IMR-90 (cell line): Measurements from ENCODE around the gene FERMT2. TPM values are rescaled to one million over a fixed set of nuclear protein-coding genes. Genes with fewer than 3 reads are reported as not detected.
A peak's percentile ranks its signal among the peaks of the same experiment; 100 is the strongest.

Experiments used
- ATAC-seq: fragments of 200-7000 bp; cut with Tn5 transposase; 2 replicates; pipeline ENCODE4 v1.9.1; 2020; ENCODE audit warnings: low read depth, mild to moderate bottlenecking, moderate library complexity
- BruUV-seq: library from RNA; stranded (reverse); fragments of 400-500 nt; replicated peaks from 2 replicates; lab custom pipeline; 2021; lab: Mats Ljungman, UMichigan
- CTCF ChIA-PET: fragments of 300-600 bp; formaldehyde crosslinking; extraction: SDS; loops from one replicate; lab custom pipeline; 2021; ENCODE audit warnings: antibody characterized with exemption; lab: Yijun Ruan, JAX
- POLR2A ChIA-PET: fragments of 300-600 bp; sonication (Branson Sonifier 250); formaldehyde crosslinking; loops from one replicate; lab custom pipeline; 2022; ENCODE audit warnings: antibody characterized with exemption; ENCODE audit not compliant: unreplicated experiment; lab: Charles Lee
- DNase-seq: peaks from one replicate; pipeline ENCODE4 v3.0.0; 2013
- H2AFZ ChIP-seq: replicated peaks from 2 replicates; pipeline ENCODE3; 2013; ENCODE audit warnings: low read length, mild to moderate bottlenecking; ENCODE audit not compliant: poor library complexity
- H2AK5ac ChIP-seq: 2 replicates; pipeline ENCODE4 v1.6.1; 2013; ENCODE audit warnings: low read depth, low read length, inconsistent platforms
- H2AK9ac ChIP-seq: replicated peaks from 2 replicates; pipeline ENCODE3; 2013; ENCODE audit warnings: mild to moderate bottlenecking, low read depth, low read length, moderate library complexity; ENCODE audit not compliant: poor library complexity
- H2BK120ac ChIP-seq: 2 replicates; pipeline ENCODE4 v1.6.1; 2013; ENCODE audit warnings: low read depth, low read length, inconsistent platforms
- H2BK15ac ChIP-seq: 3 replicates; pipeline ENCODE4 v1.6.1; 2013; ENCODE audit warnings: low read depth, low read length, inconsistent platforms
- H2BK20ac ChIP-seq: 2 replicates; pipeline ENCODE4 v1.6.1; 2013; ENCODE audit warnings: low read depth, mild to moderate bottlenecking, inconsistent platforms, low read length, moderate library complexity
- H2BK5ac ChIP-seq: 2 replicates; pipeline ENCODE4 v1.6.1; 2013; ENCODE audit warnings: mild to moderate bottlenecking, low read depth, low read length, inconsistent platforms; ENCODE audit not compliant: poor library complexity, severe bottlenecking
- H3K14ac ChIP-seq: replicated peaks from 2 replicates; pipeline ENCODE4 v1.6.1; 2013; ENCODE audit warnings: low read depth, low read length, inconsistent platforms
- H3K18ac ChIP-seq: 2 replicates; pipeline ENCODE4 v1.6.1; 2013; ENCODE audit warnings: low read depth, low read length, control low read depth
- H3K23ac ChIP-seq: 2 replicates; pipeline ENCODE4 v1.6.1; 2013; ENCODE audit warnings: low read depth, low read length, inconsistent platforms
- H3K27ac ChIP-seq: 2 replicates; pipeline ENCODE4 v1.5.1; 2013; ENCODE audit warnings: mild to moderate bottlenecking, control low read depth, low read length; ENCODE audit not compliant: insufficient read depth
- H3K27me3 ChIP-seq: 2 replicates; pipeline ENCODE4 v1.6.1; 2013; ENCODE audit warnings: low read length; ENCODE audit not compliant: control insufficient read depth, insufficient read depth
- H3K36me3 ChIP-seq: 2 replicates; pipeline ENCODE4 v1.6.1; 2013; ENCODE audit warnings: low read length, mixed read lengths; ENCODE audit not compliant: control insufficient read depth, insufficient read depth
- H3K4ac ChIP-seq: 2 replicates; pipeline ENCODE4 v1.6.1; 2013; ENCODE audit warnings: low read depth, low read length, inconsistent platforms
- H3K4me1 ChIP-seq: 2 replicates; pipeline ENCODE4 v1.6.1; 2013; ENCODE audit warnings: low read length, mixed read lengths; ENCODE audit not compliant: control insufficient read depth, insufficient read depth
- H3K4me2 ChIP-seq: 2 replicates; pipeline ENCODE4 v1.6.1; 2013; ENCODE audit warnings: low read depth, mild to moderate bottlenecking, control low read depth, low read length, moderate library complexity
- H3K4me3 ChIP-seq: 2 replicates; pipeline ENCODE4 v1.5.1; 2013; ENCODE audit warnings: low read depth, mild to moderate bottlenecking, control low read depth, low read length, moderate library complexity; ENCODE audit not compliant: insufficient read depth
- H3K56ac ChIP-seq: 2 replicates; pipeline ENCODE4 v1.6.1; 2013; ENCODE audit warnings: low read length, inconsistent platforms; ENCODE audit not compliant: insufficient read depth; ENCODE audit errors: extremely low read depth
- H3K79me1 ChIP-seq, 2 experiments: 2 replicates each; pipeline ENCODE4 v1.6.1; 2013; ENCODE audit warnings: low read length in 2 of 2, inconsistent platforms in 1 of 2, low read depth in 1 of 2
- H3K9ac ChIP-seq: 2 replicates; pipeline ENCODE4 v1.6.1; 2013; ENCODE audit warnings: low read depth, low read length, control low read depth
- H3K9me1 ChIP-seq: 2 replicates; pipeline ENCODE4 v1.6.1; 2013; ENCODE audit warnings: low read length, inconsistent platforms; ENCODE audit not compliant: insufficient read depth
- H3K9me3 ChIP-seq: 2 replicates; pipeline ENCODE4 v1.6.1; 2013; ENCODE audit warnings: low read length; ENCODE audit not compliant: control insufficient read depth, insufficient read depth
- H4K20me1 ChIP-seq: 2 replicates; pipeline ENCODE4 v1.6.1; 2013; ENCODE audit warnings: low read length, inconsistent platforms; ENCODE audit not compliant: insufficient read depth
- H4K5ac ChIP-seq: 2 replicates; pipeline ENCODE4 v1.6.1; 2013; ENCODE audit warnings: mild to moderate bottlenecking, low read depth, low read length, control low read depth
- H4K8ac ChIP-seq, 2 experiments: 2 replicates each; pipeline ENCODE4 v1.6.1; 2013; ENCODE audit warnings: low read depth in 2 of 2, low read length in 2 of 2, control low read depth in 1 of 2, inconsistent platforms in 1 of 2
- H4K91ac ChIP-seq: 2 replicates; pipeline ENCODE4 v1.6.1; 2013; ENCODE audit warnings: low read depth, low read length, inconsistent platforms; ENCODE audit not compliant: insufficient read depth
- BHLHE40 ChIP-seq: fragments of 150-350 bp; IDR thresholded peaks from 2 replicates; pipeline ENCODE4 v1.6.1; 2016; ENCODE audit warnings: mild to moderate bottlenecking, low read depth, low read length
- CEBPB ChIP-seq: IDR thresholded peaks from 2 replicates; pipeline ENCODE4 v1.6.1; 2012; ENCODE audit warnings: low read depth, low read length, improper control_type of control experiment
- FOS ChIP-seq: fragments of 150-350 bp; IDR thresholded peaks from 2 replicates; pipeline ENCODE4 v1.6.1; 2016; ENCODE audit warnings: low read depth, low read length
- MXI1 ChIP-seq: IDR thresholded peaks from 2 replicates; pipeline ENCODE4 v1.6.1; 2012; ENCODE audit warnings: low read depth, mild to moderate bottlenecking, low read length, moderate library complexity, borderline replicate concordance
- NFE2L2 ChIP-seq: fragments of 150-350 bp; IDR thresholded peaks from 2 replicates; pipeline ENCODE4 v1.6.1; 2016; ENCODE audit warnings: low read depth, mild to moderate bottlenecking, low read length
- POLR2A ChIP-seq: IDR thresholded peaks from 2 replicates; pipeline ENCODE4 v1.6.1; 2012; ENCODE audit warnings: mild to moderate bottlenecking, low read depth, low read length
- RAD21 ChIP-seq: IDR thresholded peaks from 2 replicates; pipeline ENCODE4 v1.6.1; 2012; ENCODE audit warnings: low read length, improper control_type of control experiment
- RCOR1 ChIP-seq: IDR thresholded peaks from 2 replicates; pipeline ENCODE4 v1.6.1; 2012; ENCODE audit warnings: mild to moderate bottlenecking, low read length, improper control_type of control experiment; ENCODE audit not compliant: insufficient replicate concordance
- SMC3 ChIP-seq: fragments of 150-350 bp; IDR thresholded peaks from 2 replicates; pipeline ENCODE4 v1.6.1; 2016; ENCODE audit warnings: low read depth, mild to moderate bottlenecking, antibody characterized with exemption, low read length, moderate library complexity
- WGBS, 2 experiments: methylation state at CpG; one replicate each; pipeline versions ENCODE4 v1.1.5 to v1.1.7; 2013; ENCODE audit warnings: missing lambda C conversion rate in 2 of 2; ENCODE audit not compliant: insufficient read length in 1 of 2; ENCODE audit errors: extremely low coverage in 2 of 2; 5-methylcytosine and 5-hydroxymethylcytosine counted together
- dilution Hi-C: fragments of 300-500 bp; cut with HindIII; formaldehyde crosslinking; loops from one replicate; pipeline ENCODE4 v1.14.3; 2018; ENCODE audit warnings: low sequenced_read_pairs; ENCODE audit not compliant: unreplicated experiment
- in situ Hi-C: fragments of 300-500 bp; cut with MboI; formaldehyde crosslinking; loops from 3 replicates; pipeline ENCODE4 v1.14.3; 2019; ENCODE audit warnings: low sequenced_read_pairs, inconsistent platforms, mixed read lengths
- intact Hi-C: fragments of 100-400 bp; cut with micrococcal nuclease; formaldehyde crosslinking; loops from 2 replicates; pipeline ENCODE4 v1.10.0; 2022
- polyA plus RNA-seq, 3 experiments: library from polyadenylated mRNA; depleted of rRNA; stranded (reverse); fragments of >200 nt; gene quantifications; 2 replicates each; pipeline ENCODE4 v1.2.3, GENCODE V29; 2012; ENCODE audit warnings: low replicate concordance in 1 of 3
- total RNA-seq: library from RNA; depleted of rRNA; stranded (reverse); fragments of >200 nt; gene quantifications from 2 replicates; pipeline ENCODE4 v1.2.3, GENCODE V29; 2012

FERMT2 gene
- total and polyA plus RNA-seq, 2 of the 4 experiments (the other 2 are of a cell fraction): 131 to 217 TPM

DNA sequence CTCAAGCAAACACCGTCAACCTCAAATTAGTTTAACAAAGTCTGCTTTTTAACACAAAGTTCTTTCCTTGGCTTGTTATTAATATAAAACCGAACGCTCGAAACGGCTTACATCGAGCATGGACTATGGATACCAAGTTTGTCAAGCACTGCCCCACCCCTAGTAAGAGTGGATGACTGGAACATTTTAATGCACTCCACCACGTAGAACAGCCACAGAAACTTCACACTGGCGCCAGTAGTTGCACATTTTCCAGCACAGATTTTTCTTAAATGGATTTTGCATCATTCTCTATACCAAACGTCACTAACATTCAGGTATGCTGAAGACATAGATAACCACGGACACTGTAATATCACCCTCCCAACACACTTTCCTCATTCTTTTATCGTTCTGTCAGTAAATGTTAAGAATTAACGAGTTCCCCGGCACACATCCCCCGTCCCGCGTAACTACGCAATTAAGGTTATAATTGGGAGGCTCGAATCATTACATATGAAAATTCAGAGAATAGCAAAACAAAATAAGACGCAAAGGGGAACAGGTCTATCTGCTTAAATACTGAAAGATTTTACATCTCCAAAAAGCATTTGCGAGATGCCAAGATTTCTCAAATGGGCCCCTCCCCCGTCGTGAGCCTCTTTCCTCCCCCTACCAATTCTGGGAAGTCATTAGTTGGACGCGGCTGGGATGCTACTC is 990 bp downstream of the FERMT2 start:
- peak; percentile 0; the same call in 1 of the 2 replicates for ATAC-seq
- peaks cover 7% of the 10 kb centered on the region; the same call in 1 of the 2 replicates for H3K4me1 ChIP-seq

More for the DNA sequence above, 990 bp downstream of the FERMT2 start:
- Histone ChIP-seq H4K20me1 (peaks cover 52% of the 10 kb centered on the region), H4K91ac (peak overlapping the region; percentile 88), H3K14ac (peak overlapping the region; percentile 100), H3K23ac (peak overlapping the region; percentile 100), H3K79me1 (peaks cover 5 to 25% of the 10 kb centered on the region in 2 experiments; a peak in 3 of 4 replicates), H2BK20ac (no peak overlapping the region; the same call in 1 of the 2 replicates), H2AK9ac (peak overlapping the region; percentile 98), H3K9me3 (no peaks in the 10 kb centered on the region), H3K18ac (peak overlapping the region; percentile 99), H4K8ac (peak overlapping the region; percentile 29 to 93; a peak in 3 of 4 replicates), H3K27ac (peak overlapping the region; percentile 99), H3K4ac (peak overlapping the region; percentile 99), H2BK120ac (peak overlapping the region; percentile 85), H3K4me3 (peak overlapping the region; percentile 99), H3K9ac (peak overlapping the region; percentile 100), H2BK15ac (peak overlapping the region; percentile 53; the same call in 1 of the 3 replicates), H3K36me3 (peaks cover 18% of the 10 kb centered on the region), H2AFZ (peak overlapping the region; percentile 88), H3K56ac (peak overlapping the region; percentile 89), H3K27me3 (no peaks in the 10 kb centered on the region), H2AK5ac (peak overlapping the region; percentile 100), H4K5ac (peak overlapping the region; percentile 94), H2BK5ac (peak overlapping the region; percentile 98), H3K9me1 (peaks cover 3% of the 10 kb centered on the region; the same call in 1 of the 2 replicates), H3K4me2 (peak overlapping the region; percentile 98)
- dilution Hi-C loops (no loop called here), in situ Hi-C loops (loop anchor here (10.0 to 25.0 kb wide), 2 partner anchors 135 to 362 kb away; no protein-coding TSS in a partner anchor), intact Hi-C loops (loop anchor here (2.0 to 10.0 kb wide), 7 partner anchors 61 to 357 kb away; partner anchors contain the start of gene DDHD1)
- ChIA-PET POLR2A (no interaction called here), CTCF (interaction anchor here (1.3 kb wide), 1 partner anchor 15 kb away, joined by 4 read pairs; no protein-coding TSS in a partner anchor)
- DNase-seq: peak; percentile 46
- TF ChIP-seq NFE2L2 (no peak), BHLHE40 (no peak), MXI1 (peak; percentile 43; the same call in 1 of the 2 replicates), FOS (no peak), RCOR1 (no peak), RAD21 (peak; percentile 9; the same call in 1 of the 2 replicates), POLR2A (no peak), CEBPB (no peak), SMC3 (no peak)
- 3% methylated on average over 7 of the region's 24 CpGs; no CpG with 5 or more reads in 1 of the 2 experiments for WGBS, 2 experiments
- BruUV-seq: TSS peak; percentile 56
